CD4-positive, alpha-beta T cell treated with Interferon alpha-2 for 1 hour (primary cell): Measurements from ENCODE around the gene INS.

Experiments
- DNase-seq, 2 donors: peaks; one replicate each; pipeline ENCODE4 v3.0.0-alpha.2; 2020 to 2022

The INS gene

GRCh38 chr11:2142762-2143202 is 18.2 kb downstream of the INS start:
- no peak for DNase-seq

GRCh38 chr11:2142300-2142759 is 18.7 kb downstream of the INS start:
- no peak for DNase-seq

DNA sequence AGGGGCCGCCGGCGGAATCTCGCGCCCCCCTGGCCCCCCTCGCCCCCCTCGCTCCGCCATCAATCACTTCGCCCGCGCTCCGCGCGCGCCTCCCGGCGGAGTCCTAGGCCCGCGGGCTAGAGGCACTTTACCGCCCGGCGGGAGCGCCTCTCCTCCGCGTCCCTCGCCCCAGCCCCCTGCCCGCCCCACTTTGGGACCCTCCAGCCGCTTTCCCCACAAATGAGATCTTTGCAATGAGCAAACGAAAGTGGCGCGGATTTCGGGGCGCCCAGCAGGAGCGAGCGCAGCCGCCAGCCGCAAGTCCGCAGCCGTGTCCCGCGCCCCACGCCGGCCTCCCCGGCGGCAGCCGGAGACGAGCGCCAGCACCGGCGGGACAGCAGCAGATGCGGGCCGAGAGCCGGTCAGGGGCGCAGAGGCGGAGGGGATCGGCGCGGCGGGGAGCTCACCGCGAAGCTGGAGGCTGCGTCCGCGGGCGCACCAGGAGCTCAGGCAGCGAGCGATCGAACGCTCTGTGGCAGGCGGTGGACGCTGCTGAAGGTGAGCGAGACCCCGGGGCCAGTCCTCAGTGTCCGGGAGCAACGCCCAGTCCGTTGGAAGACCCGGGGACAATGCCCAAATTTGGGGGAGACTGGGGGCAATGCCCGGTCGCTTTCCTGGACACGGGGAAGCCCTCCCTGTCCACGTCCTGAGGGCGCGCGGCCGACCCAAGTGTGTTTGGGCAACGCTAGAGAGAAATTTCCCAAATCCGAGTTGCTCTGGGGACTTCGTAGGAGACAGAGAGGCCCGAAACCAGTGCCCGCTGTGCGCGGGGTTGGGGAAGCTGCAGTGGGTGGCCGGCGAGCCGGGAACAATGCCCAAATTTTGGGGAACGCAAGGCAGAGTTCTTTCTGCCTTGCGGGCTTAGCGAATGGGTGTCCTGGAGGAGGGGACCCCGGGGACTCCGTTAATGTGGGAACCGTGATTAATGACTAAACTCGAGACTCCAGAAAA is 20.3 kb downstream of the INS start:
- no peak for DNase-seq

DNA sequence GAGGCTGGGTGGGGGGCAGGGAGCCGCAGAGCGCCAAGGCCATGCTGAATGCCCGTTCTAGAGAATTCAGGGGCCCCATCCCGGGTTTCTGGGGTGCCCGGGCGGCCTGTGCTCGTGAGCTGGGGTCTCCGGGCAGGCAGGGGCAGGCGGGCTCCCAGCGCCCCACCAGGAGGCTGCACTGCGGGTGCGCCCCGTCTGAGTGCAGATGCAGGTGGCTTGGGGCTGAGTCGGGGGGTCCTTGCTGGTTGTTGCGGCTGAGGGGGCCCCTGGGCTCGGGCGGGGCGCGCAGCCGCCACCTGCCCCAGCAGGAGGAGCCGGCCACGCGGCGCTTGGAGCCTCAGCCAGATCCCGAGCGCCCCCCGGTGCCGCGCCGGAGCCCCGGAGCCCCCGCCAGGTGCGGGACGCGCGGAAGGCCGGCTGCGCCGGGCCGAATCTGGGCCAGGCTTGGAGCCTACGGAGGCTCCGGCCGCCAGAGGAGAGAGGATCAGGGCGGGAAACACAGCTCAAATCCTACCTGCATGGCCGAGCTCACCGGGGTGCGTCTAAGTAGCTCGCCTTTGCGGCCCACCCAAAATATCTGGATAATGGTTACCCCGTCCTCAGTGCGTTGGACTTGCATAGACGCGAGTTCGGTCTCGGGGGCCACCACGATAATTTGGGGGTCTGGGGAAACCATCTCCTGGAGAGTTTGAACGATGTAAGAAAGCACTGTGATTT is 21.2 kb downstream of the INS start:
- DNase-seq = no peak

GRCh38 chr11:2139123-2139521 is 21.9 kb downstream of the INS start, which contains the start of gene IGF2:
TSS of gene IGF2 (minus strand) at chr11:2139389. CDS start at chr11:2135523, 3,866 bp downstream.
- DNase-seq = no peak

DNA sequence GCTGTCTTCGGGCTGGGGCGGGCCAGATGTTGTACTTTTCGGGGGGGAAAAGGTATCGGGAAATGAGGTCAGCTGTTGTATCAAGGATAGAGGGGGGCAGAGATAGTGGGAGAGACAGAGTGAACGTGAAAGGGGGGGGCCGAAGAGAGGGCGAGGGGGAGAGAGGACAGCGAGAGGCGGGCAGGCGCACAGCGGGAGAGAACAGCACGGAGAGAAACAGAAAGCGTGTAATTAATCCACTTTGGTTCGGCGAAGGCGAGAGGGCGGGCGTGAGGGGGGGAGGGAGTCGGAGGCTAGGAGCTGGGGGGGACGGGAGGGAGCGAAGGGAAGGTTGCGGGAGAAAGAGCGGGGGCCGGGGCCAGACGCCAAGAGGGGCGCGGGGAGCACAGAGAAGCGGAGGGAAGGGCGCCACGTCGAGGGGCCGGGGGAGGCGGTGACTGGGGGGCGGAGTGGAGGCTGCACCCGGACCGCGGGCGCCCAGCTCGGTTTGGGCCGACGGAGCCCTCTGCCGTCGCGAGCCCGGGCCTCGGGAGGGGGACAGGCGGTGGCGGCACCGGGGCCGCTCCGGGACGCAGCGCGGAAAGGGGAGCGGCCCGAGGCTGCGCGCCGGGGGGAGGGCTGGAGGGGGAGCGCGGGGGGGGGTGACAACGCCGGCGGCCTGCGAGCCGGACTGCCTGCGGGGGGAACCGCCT is 22.4 kb downstream of the INS start:
- no peak for DNase-seq

GRCh38 chr11:2138068-2138430 is 23.0 kb downstream of the INS start:
- DNase-seq = no peak

- no peak for DNase-seq
Observed at GRCh38 chr11:2137202-2138067, 23.6 kb downstream of the INS start.

DNA sequence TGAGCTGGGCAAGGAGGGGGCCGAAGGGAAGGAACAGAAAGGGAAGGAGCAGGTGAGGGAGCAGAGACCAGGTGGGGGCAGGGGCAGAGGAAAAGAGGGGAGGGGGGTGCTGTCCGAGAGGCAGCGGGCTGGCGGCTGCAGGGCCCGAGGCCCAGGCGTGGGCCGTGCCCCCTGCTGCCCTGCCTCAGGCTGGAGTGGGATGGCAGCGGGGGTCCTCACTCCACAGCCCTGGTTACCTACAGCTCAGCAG is 24.1 kb downstream of the INS start:
- DNase-seq = no peak

DNA sequence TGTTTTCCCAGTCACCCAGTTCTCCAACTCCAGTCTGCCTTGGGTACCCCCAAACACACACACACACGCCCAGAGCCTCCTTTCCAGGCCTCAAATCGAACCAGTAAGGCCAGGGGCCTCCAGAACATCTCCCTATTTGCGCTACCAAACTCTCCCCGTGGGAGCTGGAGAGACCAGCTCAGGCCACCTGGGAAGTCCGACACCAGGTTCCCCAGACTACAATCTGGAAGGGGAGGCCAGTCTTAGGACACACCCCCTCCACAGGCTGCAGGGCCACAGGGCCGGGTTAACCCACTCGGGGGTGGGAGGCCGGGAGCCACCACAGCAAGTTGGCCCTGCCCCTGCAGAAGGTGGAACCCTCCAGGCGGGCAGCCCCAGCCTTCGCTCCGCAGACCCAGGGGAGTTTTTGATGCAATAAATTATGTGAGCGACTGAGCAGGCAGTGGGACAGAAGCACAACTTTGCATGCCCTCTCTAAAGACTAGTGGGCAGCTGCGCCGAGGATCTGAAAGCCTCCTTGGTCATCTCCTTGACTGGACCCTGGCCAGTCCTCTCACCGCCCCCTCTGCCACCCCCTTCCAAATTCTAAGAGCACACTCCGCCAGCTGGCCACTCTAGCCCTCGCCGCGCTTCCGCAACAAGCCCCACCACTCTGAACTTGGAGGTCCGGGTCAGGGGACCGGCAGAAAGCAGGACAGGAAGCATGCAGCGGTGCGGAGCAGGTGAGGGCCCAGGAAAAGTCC is 24.6 kb downstream of the INS start:
- no peak for DNase-seq

GRCh38 chr11:2135648-2136201 is 25.3 kb downstream of the INS start:
- no peak for DNase-seq

GRCh38 chr11:2135018-2135569 is 25.9 kb downstream of the INS start:
- no peak for DNase-seq

- no peak for DNase-seq
Observed at GRCh38 chr11:2134022-2135010, 26.7 kb downstream of the INS start.

DNA sequence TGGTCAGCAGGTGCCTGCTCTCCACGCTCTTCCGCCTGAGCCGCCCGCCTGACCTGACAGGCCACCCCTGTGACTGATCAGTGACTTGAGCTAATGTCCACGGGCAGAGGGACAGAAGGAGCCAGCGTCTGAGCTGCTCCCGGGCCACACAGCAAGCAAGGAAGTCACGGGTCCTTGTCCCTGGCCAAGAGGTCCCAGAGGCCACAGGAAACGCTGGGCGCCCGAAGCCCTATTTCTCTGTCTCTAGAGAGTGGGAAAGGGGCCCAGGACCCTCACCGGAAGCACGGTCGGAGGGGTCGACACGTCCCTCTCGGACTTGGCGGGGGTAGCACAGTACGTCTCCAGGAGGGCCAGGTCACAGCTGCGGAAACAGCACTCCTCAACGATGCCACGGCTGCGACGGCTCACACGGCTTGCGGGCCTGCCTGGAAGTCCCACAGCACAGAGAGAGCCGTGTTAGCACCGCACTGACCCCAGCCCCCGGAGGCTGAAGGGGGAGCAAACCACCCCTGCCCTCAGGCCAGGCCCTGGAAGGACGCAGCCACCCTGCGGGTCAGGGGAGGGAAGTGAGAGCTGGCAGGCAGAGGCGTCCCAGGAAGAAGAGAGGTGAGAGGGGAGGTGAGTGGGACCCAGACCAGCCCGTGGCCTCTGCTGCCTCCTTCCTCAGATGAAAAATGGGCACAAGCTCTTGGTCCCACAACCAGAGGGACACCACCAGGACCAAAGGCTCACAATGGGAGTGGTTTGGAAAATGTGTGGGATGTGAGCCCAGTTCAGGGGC is 27.6 kb downstream of the INS start:
- DNase-seq = no peak

- DNase-seq = no peak
Observed at GRCh38 chr11:2132874-2133240, 28.2 kb downstream of the INS start.

- DNase-seq = no peak
Observed at GRCh38 chr11:2132246-2132645, 28.8 kb downstream of the INS start.

GRCh38 chr11:2131371-2132236 is 29.4 kb downstream of the INS start:
- no peak for DNase-seq

DNA sequence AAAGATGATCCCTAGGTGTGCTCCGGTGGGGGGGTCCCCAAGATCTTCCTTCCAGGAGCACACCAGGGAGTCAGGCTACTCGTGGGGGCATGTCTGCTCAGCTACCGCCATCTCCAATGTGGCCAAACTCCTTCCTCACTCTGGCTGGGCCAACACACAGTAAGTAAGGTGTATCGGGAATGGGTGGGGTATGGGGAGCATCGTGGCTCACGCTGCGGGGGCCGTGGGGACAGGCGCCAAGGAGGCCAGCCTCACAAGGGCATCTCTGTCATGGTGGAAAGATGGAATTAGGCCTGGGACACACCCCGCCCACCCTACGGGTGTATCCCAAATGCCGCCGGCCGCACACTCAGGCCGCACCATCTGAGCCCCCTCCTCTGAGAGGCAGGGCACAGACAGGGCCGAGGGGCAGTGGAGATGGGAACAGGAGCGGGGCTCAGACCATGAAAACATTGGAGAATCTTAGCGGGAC is 30.1 kb downstream of the INS start:
- no peak for DNase-seq
